Measurements from ENCODE around the gene PPP6R3.
"Not testable (repeated sequence)": the region's sequence is repeated elsewhere in the genome, so short reads cannot be mapped to it uniquely, and the experiment has no call there.

- not testable (repeated sequence) for TF ChIP-seq TCF7L2 (IDR thresholded peaks at IDR 0.05; ENCODE audit: low read depth, low read length); HMGXB4 (CRISPR knock-in tag; IDR thresholded peaks at IDR 0.05; ENCODE audit: borderline replicate concordance in 1 of 2, low read depth in 1 of 2); POLR2AphosphoS2 (IDR thresholded peaks at IDR 0.05; ENCODE audit: low read depth, low read length); ZNF672 (CRISPR knock-in tag; IDR thresholded peaks at IDR 0.05); NFE2L1 (CRISPR knock-in tag; IDR thresholded peaks at IDR 0.05; ENCODE audit: borderline replicate concordance); KLF13 (CRISPR knock-in tag; IDR thresholded peaks at IDR 0.05)
Observed at GRCh38 chr11:68634606-68635005, 174.1 kb downstream of the PPP6R3 start.
